OCI-LY7 (cell line): Measurements from ENCODE around the gene PLD2. TPM values are rescaled to one million over a fixed set of nuclear protein-coding genes. Genes with fewer than 3 reads are reported as not detected.

Source experiments
- BruUV-seq: library from RNA; stranded (reverse); fragments of 400-500 nt; replicated peaks from 2 replicates; lab custom pipeline; 2021; lab: Mats Ljungman, UMichigan
- CTCF ChIA-PET: fragments of 300-600 bp; sonication (Branson Sonifier 250); formaldehyde crosslinking; loops from one replicate; lab custom pipeline; 2022; ENCODE audit warnings: antibody characterized with exemption; ENCODE audit not compliant: unreplicated experiment; lab: Charles Lee
- POLR2A ChIA-PET: fragments of 300-600 bp; sonication (Branson Sonifier 250); formaldehyde crosslinking; loops from one replicate; lab custom pipeline; 2022; ENCODE audit warnings: antibody characterized with exemption; lab: Charles Lee
- DNase-seq: peaks from one replicate; pipeline ENCODE4 v3.0.0-alpha.2; 2015; ENCODE audit warnings: low spot score
- H2AFZ ChIP-seq: fragments of 200-600 bp; sonication (generic), shearing (Covaris generic); 2 replicates; pipeline ENCODE4 v1.6.1; 2014; ENCODE audit warnings: mild to moderate bottlenecking, antibody characterized with exemption, low read length, moderate library complexity
- H3K27ac ChIP-seq: fragments of 200-600 bp; sonication (generic); 2 replicates; pipeline ENCODE4 v1.5.1; 2014; ENCODE audit warnings: mixed run types, low read depth, mild to moderate bottlenecking, moderate library complexity, low read length, inconsistent platforms; ENCODE audit not compliant: poor library complexity, severe bottlenecking
- H3K36me3 ChIP-seq: fragments of 200-600 bp; sonication (generic); 2 replicates; pipeline ENCODE4 v1.6.1; 2014; ENCODE audit warnings: mild to moderate bottlenecking, antibody characterized with exemption, low read length, moderate library complexity, mixed read lengths; ENCODE audit not compliant: insufficient read depth
- H3K4me1 ChIP-seq: fragments of 200-600 bp; sonication (generic); 2 replicates; pipeline ENCODE4 v1.5.1; 2014; ENCODE audit warnings: mild to moderate bottlenecking, low read length; ENCODE audit not compliant: insufficient read depth, poor library complexity, severe bottlenecking
- H3K4me2 ChIP-seq: fragments of 200-600 bp; sonication (generic); 2 replicates; pipeline ENCODE4 v1.6.1; 2014; ENCODE audit warnings: mild to moderate bottlenecking, low read length
- H3K4me3 ChIP-seq: fragments of 200-600 bp; sonication (generic); 2 replicates; pipeline ENCODE4 v1.5.1; 2014; ENCODE audit warnings: mild to moderate bottlenecking, low read depth, low read length; ENCODE audit not compliant: poor library complexity, severe bottlenecking
- H3K79me2 ChIP-seq: fragments of 200-600 bp; sonication (generic); 2 replicates; pipeline ENCODE4 v1.6.1; 2016; ENCODE audit warnings: low read depth, mild to moderate bottlenecking, low read length, moderate library complexity, mixed read lengths; ENCODE audit not compliant: insufficient read depth
- H3K9me2 ChIP-seq: fragments of 200-600 bp; sonication (generic); 2 replicates; pipeline ENCODE4 v1.6.1; 2016; ENCODE audit warnings: mild to moderate bottlenecking, low read length, mixed read lengths; ENCODE audit not compliant: insufficient read depth
- H3K9me3 ChIP-seq: fragments of 200-600 bp; sonication (generic); 2 replicates; pipeline ENCODE4 v1.6.1; 2014; ENCODE audit warnings: mild to moderate bottlenecking, mixed run types, low read length, mixed read lengths
- H4K20me1 ChIP-seq: fragments of 200-600 bp; sonication (generic); 2 replicates; pipeline ENCODE4 v1.6.1; 2014; ENCODE audit warnings: mild to moderate bottlenecking, antibody characterized with exemption, low read length, moderate library complexity, mixed read lengths; ENCODE audit not compliant: insufficient read depth
- EZH2phosphoT487 ChIP-seq: fragments of 200-600 bp; sonication (generic); IDR thresholded peaks from 2 replicates; pipeline ENCODE4 v1.6.1; 2018; ENCODE audit warnings: low read depth, borderline replicate concordance, mild to moderate bottlenecking, mixed run types, antibody characterized with exemption, low read length, moderate library complexity, mixed read lengths
- intact Hi-C: fragments of 100-400 bp; cut with micrococcal nuclease; formaldehyde crosslinking; loops from one replicate; pipeline ENCODE4 v1.10.0; 2022; ENCODE audit not compliant: unreplicated experiment
- total RNA-seq, 2 experiments: library from RNA; depleted of rRNA in 1 of 2; stranded (reverse); fragments of >200 nt in 1 of 2; shearing (Covaris generic) in 1 of 2; gene quantifications; 2 replicates each; pipeline ENCODE4 v1.2.3, GENCODE V29; 2014 to 2022
- TF ChIP-seq, protein P1 (sequence below): fragments of 200-600 bp; sonication (generic); conservative IDR thresholded peaks from 2 replicates; pipeline ENCODE4 v1.5.1; 2014; ENCODE audit warnings: mild to moderate bottlenecking, antibody characterized with exemption, low read length, moderate library complexity, mixed read lengths

The PLD2 gene
- total RNA-seq, 2 experiments from 2014 or later, result 10.2 to 13.5 TPM

DNA sequence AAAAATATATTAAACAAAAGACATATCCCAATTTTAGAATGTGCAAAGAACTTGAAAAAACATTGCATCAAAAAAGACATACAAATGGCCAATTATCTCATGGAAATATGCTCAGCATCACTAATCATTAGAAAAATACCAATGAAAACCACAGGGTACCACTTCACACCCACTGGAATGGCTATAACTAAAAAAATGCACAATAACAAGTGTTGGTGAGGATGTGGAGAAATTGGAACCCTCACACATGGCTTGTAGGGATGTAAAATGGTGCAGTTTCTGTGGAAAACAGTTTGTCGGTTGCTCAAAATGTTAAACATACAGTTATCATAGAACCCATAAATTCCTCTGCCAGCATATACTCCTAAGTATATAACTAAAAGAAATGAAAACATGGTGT lies 11.8 kb upstream of the PLD2 start:
- intact Hi-C loops, result no loop called here
- H3K9me2 ChIP-seq, result no peaks in the 10 kb centered on the region
- H3K79me2 ChIP-seq, result peaks cover 16% of the 10 kb centered on the region; the same call in 1 of the 2 replicates
- TF ChIP-seq, protein P1, sequence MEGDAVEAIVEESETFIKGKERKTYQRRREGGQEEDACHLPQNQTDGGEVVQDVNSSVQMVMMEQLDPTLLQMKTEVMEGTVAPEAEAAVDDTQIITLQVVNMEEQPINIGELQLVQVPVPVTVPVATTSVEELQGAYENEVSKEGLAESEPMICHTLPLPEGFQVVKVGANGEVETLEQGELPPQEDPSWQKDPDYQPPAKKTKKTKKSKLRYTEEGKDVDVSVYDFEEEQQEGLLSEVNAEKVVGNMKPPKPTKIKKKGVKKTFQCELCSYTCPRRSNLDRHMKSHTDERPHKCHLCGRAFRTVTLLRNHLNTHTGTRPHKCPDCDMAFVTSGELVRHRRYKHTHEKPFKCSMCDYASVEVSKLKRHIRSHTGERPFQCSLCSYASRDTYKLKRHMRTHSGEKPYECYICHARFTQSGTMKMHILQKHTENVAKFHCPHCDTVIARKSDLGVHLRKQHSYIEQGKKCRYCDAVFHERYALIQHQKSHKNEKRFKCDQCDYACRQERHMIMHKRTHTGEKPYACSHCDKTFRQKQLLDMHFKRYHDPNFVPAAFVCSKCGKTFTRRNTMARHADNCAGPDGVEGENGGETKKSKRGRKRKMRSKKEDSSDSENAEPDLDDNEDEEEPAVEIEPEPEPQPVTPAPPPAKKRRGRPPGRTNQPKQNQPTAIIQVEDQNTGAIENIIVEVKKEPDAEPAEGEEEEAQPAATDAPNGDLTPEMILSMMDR, result no peak
- no peak for TF ChIP-seq EZH2phosphoT487
- H3K4me3 ChIP-seq, result peak overlapping the region; percentile 85
- peaks cover 13% of the 10 kb centered on the region for H3K4me1 ChIP-seq
- H3K36me3 ChIP-seq, result peaks cover 19% of the 10 kb centered on the region; the same call in 1 of the 2 replicates
- POLR2A ChIA-PET, result no interaction called here
- no TSS peak for BruUV-seq
- H3K27ac ChIP-seq, result no peak overlapping the region
- no peaks in the 10 kb centered on the region for H4K20me1 ChIP-seq
- no peaks in the 10 kb centered on the region; the same call in 1 of the 2 replicates for H3K9me3 ChIP-seq
- CTCF ChIA-PET, result no interaction called here
- no peak for DNase-seq
- no peak overlapping the region for H3K4me2 ChIP-seq
- H2AFZ ChIP-seq, result peak overlapping the region; percentile 76

DNA sequence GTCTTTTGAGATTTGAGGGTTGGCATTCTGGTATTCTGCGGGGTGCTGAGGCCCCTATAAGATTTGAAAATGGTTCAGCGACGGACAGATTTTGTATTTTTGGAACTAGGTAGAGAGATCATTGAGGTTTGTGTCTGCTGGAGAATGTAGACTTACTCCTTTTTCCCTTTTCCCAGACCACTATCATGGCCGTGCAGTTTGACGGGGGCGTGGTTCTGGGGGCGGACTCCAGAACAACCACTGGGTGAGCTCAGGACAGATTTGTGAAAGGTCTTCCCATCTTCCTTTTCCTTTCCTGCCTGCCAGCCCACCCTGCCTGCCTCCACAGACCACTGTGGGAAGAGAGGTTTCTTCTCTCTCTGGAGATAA lies 10.4 kb upstream of the PLD2 start:
- no TSS peak for BruUV-seq
- Histone ChIP-seq H3K27ac (peak overlapping the region; percentile 37), H2AFZ (peak overlapping the region; percentile 76; the same call in 1 of the 2 replicates), H3K4me1 (peaks cover 6% of the 10 kb centered on the region), H3K4me3 (peak overlapping the region; percentile 85), H3K79me2 (peaks cover 16% of the 10 kb centered on the region; the same call in 1 of the 2 replicates), H3K4me2 (peak overlapping the region; percentile 78), H3K36me3 (peaks cover 23% of the 10 kb centered on the region; the same call in 1 of the 2 replicates), H4K20me1 (no peaks in the 10 kb centered on the region), H3K9me2 (no peaks in the 10 kb centered on the region), H3K9me3 (no peaks in the 10 kb centered on the region; the same call in 1 of the 2 replicates)
- intact Hi-C loops, result loop anchor here (1.0 kb wide), 1 partner anchor 11 kb away; the partner anchor contains the start of gene PLD2
- no peak for TF ChIP-seq EZH2phosphoT487
- TF ChIP-seq, protein P1, result no peak
- CTCF ChIA-PET, result no interaction called here
- POLR2A ChIA-PET, result interaction anchor here (0.7 kb wide), 1 partner anchor 674 kb away, joined by 5 read pairs; no protein-coding TSS in a partner anchor
- DNase-seq, result no peak

- BruUV-seq, result no TSS peak
- Histone ChIP-seq H4K20me1 (no peaks in the 10 kb centered on the region), H3K36me3 (peaks cover 23% of the 10 kb centered on the region; the same call in 1 of the 2 replicates), H3K79me2 (peaks cover 16% of the 10 kb centered on the region; the same call in 1 of the 2 replicates), H2AFZ (no peak overlapping the region), H3K4me1 (peaks cover 6% of the 10 kb centered on the region), H3K4me2 (no peak overlapping the region), H3K4me3 (no peak overlapping the region), H3K9me2 (no peaks in the 10 kb centered on the region), H3K27ac (no peak overlapping the region), H3K9me3 (no peaks in the 10 kb centered on the region)
- intact Hi-C loops, result no loop called here
- ChIA-PET POLR2A (no interaction called here), CTCF (no interaction called here)
- TF ChIP-seq, protein P1, result no peak
- no peak for TF ChIP-seq EZH2phosphoT487
- DNase-seq, result no peak
Observed at GRCh38 chr17:4800462-4801196, 6.3 kb upstream of the PLD2 start.
